GM19452 (cell line): Measurements from ENCODE around the gene SLC9B1.
"Not testable (repeated sequence)": the region's sequence is repeated elsewhere in the genome, so short reads cannot be mapped to it uniquely, and the experiment has no call there.

Source experiments
- ATAC-seq: cut with Tn5 transposase; IDR thresholded peaks from one replicate; pipeline ENCODE4 v1.9.1; 2021; ENCODE audit not compliant: unreplicated experiment

SLC9B1 gene

DNA sequence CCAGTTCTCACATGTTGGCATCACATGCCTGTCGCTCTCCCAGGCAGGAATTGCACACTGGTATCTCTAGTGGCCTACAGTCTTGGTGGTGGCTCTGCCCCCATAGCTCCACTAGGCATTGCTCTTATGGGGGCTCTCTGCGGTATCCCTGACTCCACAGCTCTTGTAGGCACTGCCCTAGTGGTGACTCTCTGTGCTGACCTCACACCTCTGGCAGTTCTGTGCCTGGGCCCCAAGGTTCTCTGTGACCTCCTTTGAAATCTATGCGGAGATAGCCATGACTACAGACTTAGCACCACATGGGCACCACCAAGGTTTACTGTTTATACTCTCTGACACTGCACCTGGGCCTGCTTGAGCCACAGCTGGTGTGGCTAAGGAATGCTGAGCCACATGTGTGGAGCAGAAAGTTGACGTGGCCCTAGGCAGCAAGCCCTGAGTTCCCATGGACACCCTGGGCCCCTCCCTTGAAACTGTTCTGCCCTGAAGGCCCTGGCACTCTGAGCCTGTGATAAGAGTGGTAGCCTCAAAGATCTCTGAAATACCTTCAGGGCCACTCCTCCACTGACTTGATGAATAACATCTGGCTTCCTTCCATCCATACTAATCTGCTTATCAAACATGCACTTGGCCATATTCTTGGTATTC is 8.0 kb downstream of the SLC9B1 start:
- ATAC-seq, result no peak

DNA sequence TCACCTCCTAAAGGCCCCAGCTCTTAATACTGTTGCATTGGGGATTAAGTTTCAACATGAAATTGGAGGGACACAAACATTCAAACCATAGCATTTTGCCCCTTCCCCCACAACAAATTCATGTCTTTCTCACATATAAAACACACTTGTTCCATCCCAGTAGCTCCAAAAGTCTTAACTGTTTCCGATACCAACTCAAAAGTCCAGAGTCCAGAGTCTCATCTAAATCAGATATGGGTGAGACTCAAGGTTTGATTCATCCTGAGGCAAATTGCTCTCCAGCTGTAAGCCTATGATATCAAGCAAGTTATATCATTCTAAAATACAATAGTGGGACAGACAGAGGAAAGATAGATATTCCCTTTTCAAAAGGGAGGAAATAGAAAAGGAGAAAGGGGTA is 8.7 kb downstream of the SLC9B1 start:
- no peak for ATAC-seq

DNA sequence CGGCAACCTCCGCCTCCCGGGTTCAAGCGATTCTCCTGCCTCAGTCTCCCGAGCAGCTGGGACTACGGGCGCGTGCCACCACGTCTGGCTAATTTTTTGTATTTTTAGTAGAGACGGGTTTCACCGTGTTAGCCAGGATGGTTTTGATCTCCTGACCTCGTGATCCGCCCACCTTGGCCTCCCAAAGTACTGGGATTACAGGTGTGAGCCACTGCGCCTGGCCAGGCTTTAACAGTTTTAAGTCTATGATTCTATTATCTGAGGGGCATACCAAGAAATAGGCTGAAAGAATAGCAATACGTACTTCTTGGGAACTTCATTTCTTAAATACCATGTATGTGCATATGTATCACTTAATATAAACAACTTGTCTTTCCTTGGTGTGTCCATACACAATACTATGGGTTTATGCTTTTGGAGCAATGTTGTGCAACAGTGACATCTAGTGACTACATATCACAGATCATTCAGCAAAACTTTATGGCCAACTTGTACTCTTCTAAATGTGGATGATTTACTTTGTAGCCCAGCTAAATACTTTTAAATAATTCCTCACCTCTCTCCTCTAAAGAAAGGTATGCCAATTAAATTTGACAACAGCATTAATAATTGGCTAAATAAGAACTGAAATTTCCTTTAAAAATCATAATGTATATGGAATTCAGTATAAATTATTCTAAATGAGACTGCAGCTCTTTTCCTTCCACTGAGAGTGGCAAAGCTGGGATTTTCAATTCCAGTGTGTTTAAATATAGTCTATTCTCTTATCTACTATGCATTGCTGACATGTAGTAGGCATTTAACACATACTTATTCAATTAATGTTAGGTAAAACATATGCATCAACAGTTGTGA is 10.4 kb downstream of the SLC9B1 start:
- ATAC-seq, result peak; percentile 87

DNA sequence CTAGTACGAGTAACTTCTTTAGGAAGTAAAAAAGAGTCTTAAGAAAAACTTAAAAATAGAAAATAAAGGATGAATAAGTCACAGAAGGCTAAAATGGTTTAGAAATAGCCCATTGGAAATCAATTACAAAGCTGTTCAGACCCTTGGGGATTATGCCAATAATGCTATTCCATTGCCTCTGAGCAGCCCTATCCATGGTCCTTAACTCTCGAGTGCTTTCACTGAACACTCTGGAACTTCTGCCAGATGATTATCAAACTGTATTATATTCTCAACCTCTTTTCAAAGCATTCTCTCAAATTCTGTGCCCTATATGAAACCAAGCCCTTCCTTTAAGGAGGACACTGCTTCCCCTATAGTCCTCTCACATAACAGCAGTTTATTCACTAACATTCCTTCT is 17.0 kb downstream of the SLC9B1 start:
- ATAC-seq, result no peak

DNA sequence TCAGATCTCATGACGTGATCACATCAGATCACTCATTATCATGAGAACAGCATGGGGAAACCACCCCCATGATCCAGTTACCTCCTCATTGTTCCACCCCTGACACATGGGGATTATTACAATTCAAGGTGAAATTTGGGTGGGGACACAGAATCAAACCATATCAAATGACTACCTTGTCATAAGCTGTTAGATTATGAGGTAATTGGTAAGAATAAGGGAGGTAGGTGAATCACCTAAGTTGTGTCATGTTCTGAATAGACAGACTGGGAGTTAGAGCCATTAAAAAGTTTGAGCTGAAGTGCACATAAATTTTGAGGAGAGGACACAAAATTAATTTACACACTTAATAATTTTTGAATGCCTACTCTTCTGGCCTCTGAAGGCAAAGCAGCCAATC is 24.7 kb downstream of the SLC9B1 start:
- no peak for ATAC-seq

DNA sequence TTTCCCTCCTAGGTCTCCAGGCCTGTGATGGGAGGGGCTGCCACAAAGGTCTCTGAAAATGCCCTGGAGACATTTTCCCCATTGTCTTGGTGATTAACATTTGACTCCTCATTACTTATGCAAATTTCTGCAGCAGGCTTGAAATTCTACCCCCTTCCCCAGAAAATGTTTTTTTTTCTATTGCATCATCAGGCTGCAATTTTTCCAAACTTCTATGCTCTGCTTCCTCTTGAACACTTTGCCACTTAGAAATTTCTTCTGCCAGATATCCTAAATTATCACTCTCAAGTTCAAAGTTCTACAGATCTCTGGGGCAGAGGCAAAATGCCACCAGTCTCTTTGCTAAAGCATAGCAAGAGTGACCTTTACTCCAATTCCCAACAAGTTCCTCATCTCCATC is 25.5 kb downstream of the SLC9B1 start:
- ATAC-seq, result not testable (repeated sequence)

DNA sequence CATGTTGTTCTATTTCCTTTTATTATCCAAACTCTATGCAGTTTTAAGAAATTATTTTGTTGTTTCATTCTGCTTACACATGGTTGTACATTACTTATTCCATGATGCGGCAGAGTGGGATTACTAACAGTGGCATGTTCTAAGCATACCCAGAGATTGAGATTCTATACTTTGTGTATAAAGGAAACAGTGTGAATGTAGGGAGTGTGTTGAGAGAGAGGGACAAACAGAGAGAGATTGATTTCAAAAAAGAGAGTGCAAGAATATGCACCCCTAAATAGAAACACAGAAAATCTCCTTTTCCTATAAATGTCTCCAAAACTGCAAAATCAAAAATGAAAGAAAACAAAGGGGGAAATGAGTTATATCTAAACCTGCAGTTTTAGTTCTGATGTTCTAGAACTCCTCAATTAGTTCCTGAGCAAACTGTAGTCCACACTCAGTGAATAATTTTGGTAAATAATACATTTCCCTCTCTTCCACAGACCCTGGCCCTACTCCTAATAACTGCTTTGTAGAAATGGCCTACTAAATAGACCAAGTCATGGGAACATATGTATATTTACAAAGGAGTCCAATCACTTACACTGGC is 31.0 kb downstream of the SLC9B1 start:
- ATAC-seq, result no peak

DNA sequence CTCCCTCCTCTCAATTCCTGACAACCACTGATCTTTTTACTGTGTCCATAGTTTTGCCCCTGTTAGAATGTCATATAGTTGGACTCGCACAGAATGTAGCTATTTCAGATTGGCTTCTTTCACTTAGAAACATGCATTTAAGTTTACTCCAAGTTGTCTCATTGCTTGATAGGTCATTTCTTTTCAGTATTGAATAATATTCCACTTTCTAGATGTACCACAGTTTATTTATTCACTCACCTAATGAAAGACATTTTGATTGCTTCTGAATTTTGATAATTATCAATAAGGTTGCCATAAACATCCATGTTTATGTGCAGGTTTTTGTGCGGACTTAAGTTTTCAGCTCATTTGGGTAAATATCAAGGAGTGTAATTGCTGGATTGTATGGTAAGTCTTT is 38.5 kb downstream of the SLC9B1 start:
- no peak for ATAC-seq

DNA sequence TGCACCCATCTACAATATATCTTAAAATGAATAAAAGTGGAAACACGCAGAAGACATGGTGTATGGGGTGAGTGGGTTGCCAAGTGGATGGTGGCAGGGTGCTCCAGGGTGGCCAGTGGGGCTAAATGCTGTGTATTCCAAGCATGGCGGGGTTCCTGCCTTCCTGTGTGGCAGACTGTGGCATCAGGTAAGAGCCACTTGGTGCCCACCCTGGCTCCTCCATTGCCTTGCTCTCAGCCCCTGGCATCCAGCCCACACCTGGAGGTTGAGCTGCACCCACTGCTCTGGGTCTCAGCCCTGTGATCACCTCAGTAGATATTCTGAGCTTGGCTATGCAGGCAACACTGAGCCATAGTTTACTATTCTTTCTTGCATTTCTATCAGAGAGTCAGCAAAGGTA is 57.7 kb downstream of the SLC9B1 start:
- ATAC-seq, result not testable (repeated sequence)

DNA sequence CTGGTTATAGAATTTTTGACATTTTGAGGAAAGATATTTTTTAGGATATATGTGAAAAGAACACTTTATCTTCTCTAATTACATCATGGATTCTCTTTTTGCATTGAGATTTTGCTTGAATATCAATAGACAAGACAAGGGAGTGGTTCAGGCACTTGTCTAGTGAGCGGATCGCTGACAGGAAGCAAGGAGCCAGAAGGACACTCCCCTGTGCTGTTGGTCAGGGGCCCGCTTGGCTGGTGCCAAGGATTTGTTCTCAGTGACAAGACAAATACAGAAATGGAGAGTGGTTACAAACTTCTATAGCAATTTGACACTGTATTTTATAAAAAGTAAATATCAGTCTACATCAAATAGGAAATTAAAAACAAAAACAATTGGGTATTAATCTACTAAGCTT is 60.0 kb downstream of the SLC9B1 start:
- ATAC-seq, result no peak

DNA sequence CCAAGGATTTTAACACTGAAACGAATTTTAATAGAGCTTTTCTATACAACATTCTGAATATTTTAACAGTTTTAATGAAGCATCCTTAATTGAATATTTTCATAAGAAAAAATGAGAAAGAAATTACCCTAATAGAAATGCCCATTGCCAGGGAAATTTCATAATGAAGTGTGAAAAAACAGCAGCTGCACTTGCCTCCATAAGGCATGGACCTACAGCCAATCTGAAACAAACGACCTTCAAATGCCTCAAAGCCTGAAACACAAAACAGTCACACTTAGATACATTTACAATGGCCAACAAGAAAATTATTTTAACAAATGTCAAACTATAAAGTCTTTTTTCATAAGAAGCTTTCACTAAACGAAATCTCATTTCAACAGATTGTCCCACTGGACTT is 74.4 kb downstream of the SLC9B1 start:
- ATAC-seq, result no peak

DNA sequence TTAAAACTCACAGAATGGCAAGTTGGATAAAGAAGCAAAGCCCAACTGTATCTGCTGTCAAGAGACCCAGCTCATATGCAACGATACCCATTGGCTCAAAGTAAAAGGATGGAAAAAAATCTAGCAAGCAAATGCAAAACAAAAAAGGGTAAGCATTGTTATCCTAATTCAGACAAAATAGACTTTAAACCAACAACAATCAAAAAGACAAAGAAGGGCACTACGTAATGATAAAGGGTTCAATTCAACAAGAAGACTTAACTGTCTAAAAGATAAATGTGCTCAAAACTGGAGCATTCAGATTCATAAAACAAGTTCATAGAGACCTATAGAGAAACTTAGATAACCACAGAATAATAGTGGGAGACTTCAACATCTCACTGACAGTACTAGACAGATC is 81.4 kb downstream of the SLC9B1 start:
- not testable (repeated sequence) for ATAC-seq

DNA sequence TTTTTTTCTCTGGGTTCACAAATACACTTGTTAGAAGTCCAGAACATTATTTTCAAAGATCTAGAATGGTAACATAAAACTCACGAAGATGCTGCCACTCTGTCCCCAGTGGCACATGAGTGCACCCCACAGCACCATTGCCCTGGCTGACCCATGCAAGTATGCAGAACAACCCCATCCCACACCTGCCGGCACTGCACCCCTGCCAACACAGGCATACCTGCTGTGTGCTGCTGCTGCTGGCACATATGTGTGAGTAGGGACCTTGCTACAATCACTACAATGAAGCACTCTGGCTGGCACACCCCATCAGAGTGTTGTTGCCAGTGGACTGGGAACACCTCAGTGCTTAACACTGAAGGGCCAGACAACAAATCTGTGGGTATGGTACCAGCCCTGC is 83.8 kb downstream of the SLC9B1 start:
- ATAC-seq, result no peak

DNA sequence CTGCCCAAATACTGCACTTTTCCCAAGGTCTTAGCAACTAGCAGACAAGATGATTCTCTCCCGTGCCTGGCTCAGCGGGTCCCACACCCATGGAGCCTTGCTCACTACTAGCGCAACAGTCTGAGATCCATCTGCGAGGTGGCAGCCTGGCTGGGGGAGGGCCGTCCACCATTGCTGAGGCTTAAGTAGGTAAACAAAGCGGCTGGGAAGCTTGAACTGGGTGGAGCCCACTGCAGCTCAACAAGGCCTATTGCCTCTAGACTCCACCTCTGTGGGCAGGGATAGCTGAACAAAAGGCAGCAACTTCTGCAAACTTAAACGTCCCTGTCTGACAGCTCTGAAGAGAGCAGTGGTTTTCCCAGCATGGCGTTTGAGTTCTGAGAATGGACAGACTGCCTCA is 99.8 kb downstream of the SLC9B1 start:
- not testable (repeated sequence) for ATAC-seq

DNA sequence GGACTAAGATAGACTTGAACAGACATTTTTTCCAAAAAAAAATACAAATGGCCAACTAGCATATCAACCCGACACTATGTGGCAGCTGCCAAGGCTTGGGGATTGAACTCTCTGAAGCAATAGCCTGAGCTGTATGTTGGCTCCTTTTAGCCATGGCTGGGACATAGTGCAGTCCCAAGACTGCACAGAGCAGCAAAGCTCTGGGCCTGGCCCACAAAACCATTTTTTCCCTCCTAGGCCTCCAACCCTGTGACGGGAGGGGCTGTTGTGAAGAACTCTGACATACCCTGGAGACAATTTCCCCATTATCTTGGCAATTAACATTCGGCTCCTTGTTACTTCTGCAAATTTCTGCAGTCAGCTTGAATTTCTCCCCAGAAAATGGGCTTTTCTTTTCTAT is 100.6 kb downstream of the SLC9B1 start:
- ATAC-seq, result no peak

DNA sequence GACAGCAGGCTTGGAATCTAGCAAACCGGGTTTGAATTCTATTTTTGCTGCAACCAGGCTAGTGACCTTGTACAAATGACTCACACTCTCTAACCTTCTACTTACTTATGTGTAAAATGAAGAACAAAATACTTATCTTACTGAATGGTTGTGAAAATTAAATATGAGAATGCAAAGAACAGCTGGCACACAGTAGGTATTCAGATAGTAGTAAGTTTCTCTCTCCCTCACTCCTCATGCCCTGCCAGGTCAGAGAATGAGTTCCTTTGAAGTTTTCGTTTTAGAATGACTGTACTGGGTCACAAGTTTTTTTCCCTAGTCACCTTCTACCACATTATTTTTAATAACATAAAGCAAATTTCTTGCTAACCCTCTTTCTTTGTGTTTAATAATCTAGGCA is 117.7 kb downstream of the SLC9B1 start:
- no peak for ATAC-seq

DNA sequence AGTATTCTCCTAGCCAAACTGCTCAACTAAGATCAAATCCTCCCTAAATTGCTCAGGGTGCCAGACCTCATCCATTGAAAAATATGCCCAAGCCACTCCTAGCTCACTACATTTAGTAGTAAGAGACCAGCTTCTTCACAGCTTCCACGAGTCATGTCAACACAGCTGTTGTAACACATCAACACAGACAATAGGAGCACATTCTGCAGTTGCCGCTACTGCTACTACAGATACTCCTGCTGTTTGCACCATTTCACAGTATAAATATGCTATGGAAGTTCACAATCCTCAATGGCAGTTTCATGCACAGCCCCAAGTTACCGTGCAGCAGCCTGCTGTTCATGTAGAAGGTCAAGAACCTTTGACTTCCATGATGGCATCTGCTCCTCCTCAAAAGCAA is 121.9 kb downstream of the SLC9B1 start:
- not testable (repeated sequence) for ATAC-seq

DNA sequence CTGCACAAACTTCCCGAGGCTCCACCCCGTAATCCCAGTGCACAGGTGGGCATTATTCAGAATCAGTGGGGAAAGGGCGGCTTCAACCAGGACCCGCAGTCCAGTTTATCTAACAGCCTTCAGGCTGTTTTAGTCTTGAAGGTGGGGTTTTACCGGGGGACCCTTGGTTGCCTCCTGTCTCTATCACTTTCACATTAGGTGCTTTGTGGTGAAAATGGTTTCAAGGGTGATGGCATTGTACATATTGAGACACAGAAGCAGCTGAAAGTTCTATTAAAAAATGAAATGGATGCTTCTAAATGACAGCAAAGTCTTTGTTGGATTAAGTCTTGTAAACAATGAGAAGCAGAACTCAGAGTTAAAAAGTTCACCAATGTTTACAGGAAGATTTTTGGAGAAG is 123.0 kb downstream of the SLC9B1 start:
- not testable (repeated sequence) for ATAC-seq

DNA sequence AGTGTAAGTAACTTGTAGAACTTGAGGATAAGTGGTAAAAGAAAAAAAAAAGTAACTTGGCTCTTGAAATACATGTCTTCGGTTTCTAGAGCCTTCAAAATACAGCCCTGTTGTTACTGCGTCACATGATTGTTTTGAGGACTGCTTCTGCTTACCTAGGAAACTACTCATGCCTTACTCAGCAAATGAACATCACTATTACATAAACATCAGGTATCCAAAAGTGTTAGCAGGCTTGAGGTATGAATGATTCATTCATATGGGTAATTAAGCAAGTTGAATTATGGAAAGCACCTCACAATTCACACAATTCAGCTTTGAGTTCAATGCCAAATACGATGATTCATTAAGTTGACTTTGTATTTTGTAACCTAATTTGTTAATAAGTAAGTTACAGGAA is 129.6 kb downstream of the SLC9B1 start:
- ATAC-seq, result not testable (repeated sequence)

DNA sequence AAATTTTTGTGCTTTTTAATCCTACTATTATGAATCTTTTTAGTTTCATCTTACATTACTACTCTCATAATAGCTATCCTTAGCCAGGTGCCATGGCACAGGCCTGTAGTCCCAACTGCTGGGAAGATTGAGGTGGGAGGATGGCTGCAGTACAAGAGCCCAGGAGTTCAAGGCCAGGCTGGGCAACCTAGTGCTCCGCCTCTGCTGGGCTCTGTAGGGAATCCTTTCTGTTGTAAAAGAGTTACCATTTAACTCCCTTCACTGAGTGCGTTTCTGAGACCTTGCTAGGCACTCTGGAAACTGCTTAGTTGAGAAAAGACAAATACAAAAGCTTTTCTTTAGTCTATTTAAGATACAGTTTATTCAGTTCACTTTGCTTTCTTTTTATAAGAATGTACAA is 130.9 kb downstream of the SLC9B1 start:
- not testable (repeated sequence) for ATAC-seq

DNA sequence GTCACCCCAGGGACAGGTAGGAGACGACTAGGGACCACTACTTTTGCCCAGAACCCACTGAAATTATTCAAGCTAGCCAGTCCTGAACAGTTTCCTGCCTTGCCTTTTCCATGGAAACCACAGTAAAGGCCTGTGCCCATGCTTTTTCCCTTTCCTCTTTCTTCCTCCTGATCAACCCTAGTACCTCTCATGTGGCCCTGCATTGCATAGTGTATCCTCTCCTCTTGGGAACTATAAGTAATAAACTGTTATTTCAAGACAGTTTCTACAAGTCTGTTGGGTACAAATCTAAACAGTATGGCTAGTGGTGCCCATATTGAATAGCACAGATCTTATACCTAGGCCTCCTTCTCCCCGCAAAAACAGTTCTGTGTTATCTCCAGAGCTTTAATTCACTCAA is 136.2 kb downstream of the SLC9B1 start:
- ATAC-seq, result no peak

DNA sequence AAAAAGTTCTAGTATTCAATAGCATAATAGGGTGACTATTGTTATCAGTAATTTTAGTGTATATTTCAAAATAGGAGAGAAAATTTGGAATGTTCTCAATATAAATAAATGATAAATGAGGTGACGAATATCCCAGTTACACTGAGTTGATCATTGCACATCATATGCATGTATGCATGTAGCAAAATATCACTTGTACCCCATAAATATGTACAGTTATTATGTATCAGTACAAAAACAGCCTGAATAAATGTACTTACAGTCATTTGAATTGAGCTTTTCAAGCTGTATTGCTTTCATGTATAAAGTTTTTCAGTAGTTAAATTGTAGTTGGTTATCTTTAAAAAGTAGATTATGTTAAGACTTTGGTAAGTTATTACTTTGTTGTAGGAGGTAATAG is 138.2 kb downstream of the SLC9B1 start:
- ATAC-seq, result no peak
